ENCODE measurements around the gene GPR132. TPM values are rescaled to one million over a fixed set of nuclear protein-coding genes. Genes with fewer than 3 reads are reported as not detected.
A peak's percentile ranks its signal among the peaks of the same experiment; 100 is the strongest.

GPR132 gene
- total and polyA plus RNA-seq, 2 donors (not counting 1 experiment from before 2014, with no cell fraction given) = 38.6 to 54.5 TPM

DNA sequence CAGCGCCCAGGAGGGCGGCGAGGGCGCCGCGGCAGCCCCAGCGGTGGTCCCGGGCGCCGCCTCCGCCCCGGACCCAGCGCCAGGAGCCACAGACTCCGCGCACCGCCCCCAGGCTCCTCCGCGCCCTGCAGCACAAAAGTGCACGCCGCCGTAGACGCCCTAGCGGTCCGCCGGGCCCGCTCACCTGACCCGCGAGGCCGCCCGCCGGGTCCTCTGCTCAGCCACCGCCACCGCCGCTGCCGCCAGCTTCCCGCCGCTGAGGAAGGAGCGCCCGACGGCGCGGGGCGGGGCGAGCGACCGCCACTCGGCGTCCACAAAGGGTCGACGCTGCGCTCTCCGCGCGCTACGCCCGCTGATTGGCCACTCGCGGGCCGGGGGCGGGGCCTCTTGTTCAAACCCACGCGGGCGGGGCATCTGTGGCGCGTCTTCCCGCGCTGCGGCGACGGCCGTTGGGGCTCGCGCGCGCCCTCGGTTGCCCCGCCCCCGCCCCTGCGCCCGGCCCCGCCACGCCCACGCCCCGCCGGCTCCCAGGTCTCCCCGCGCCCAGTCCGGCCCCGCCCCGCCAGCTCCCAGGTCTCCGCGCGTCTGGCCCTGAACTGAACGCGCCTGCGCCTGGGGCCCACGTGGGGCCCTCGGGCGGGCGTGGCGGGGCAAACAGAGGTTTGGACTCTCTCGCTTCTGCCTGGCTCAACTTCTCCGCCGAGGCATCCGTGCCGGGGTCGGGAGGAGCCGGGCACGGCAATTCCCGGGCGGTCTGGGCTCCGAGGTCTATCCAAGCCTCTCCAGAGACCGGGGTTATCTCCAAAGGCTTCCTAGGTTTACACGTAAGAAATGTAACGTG lies 44.2 kb downstream of the GPR132 start, which contains the start of gene CDCA4:
TSS of gene CDCA4 (minus strand) at position 269 of the 841 bp plus-strand sequence. CDS start 9,154 bp downstream, outside the sequence.
- peaks cover 0 to 3% (median 0%) of the 10 kb centered on the region in 3 donors for H3K9me3 ChIP-seq (ENCODE audit: control extremely low read depth in 1 of 3, control insufficient read depth in 2 of 3, insufficient read depth in 1 of 3, low read length in 2 of 3)
- peaks cover 30% of the 10 kb centered on the region for H4K20me1 ChIP-seq (ENCODE audit: control insufficient read depth, insufficient read depth, low read length, poor library complexity, severe bottlenecking)
- ATAC-seq (ENCODE audit: low read depth) (peak; percentile 85), DNase-seq (peak; percentile 99)
- H3K4me3 Mint-ChIP-seq = peak within 1 kb of the TSS; percentile 94
- ChIA-PET POLR2A (interaction anchor here (0.8 to 1.7 kb wide), 4 partner anchors 36 to 378 kb away, joined by 3 to 14 read pairs (median 3); partner anchors contain the start of genes CLBA1, GPR132 and TEX22), CTCF (interaction anchor here (0.7 to 4.2 kb wide), 7 partner anchors 24 to 66 kb away, joined by 3 to 43 read pairs (median 4); partner anchors contain the start of gene CLBA1)
- H3K27ac Mint-ChIP-seq = peak within 1 kb of the TSS; percentile 92
- peaks cover 17 to 38% of the 10 kb centered on the region in 2 donors for H3K4me1 ChIP-seq (ENCODE audit: control insufficient read depth in 2 of 2, insufficient read depth in 2 of 2, low read length in 2 of 2)
- peak within 1 kb of the TSS; percentile 75 for H3K9ac ChIP-seq (ENCODE audit: low read length)
- no peaks in the 10 kb centered on the region for H3K9me3 Mint-ChIP-seq (ENCODE audit: insufficient read depth)
- peak within 1 kb of the TSS; percentile 91 for H3K4me2 ChIP-seq (replicated peaks; ENCODE audit: low read depth, low read length, poor library complexity, severe bottlenecking)
- H3K36me3 ChIP-seq (replicated peaks in 1 of 2; ENCODE audit: control extremely low read depth in 1 of 2, control insufficient read depth in 1 of 2, extremely low read depth in 1 of 2, insufficient read depth in 2 of 2, low read length in 1 of 2) = no peaks in the 10 kb centered on the region
- no peak for TF ChIP-seq EZH2 (IDR thresholded peaks at IDR 0.05; ENCODE audit: borderline replicate concordance, insufficient read depth, low read depth, low read length, poor library complexity, severe bottlenecking)
- TF ChIP-seq, protein P1, sequence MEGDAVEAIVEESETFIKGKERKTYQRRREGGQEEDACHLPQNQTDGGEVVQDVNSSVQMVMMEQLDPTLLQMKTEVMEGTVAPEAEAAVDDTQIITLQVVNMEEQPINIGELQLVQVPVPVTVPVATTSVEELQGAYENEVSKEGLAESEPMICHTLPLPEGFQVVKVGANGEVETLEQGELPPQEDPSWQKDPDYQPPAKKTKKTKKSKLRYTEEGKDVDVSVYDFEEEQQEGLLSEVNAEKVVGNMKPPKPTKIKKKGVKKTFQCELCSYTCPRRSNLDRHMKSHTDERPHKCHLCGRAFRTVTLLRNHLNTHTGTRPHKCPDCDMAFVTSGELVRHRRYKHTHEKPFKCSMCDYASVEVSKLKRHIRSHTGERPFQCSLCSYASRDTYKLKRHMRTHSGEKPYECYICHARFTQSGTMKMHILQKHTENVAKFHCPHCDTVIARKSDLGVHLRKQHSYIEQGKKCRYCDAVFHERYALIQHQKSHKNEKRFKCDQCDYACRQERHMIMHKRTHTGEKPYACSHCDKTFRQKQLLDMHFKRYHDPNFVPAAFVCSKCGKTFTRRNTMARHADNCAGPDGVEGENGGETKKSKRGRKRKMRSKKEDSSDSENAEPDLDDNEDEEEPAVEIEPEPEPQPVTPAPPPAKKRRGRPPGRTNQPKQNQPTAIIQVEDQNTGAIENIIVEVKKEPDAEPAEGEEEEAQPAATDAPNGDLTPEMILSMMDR (IDR thresholded peaks at IDR 0.05) = no peak
- intact Hi-C loops (cut with micrococcal nuclease) = loop anchor here (1.0 to 2.0 kb wide), 5 partner anchors 24 to 88 kb away; partner anchors contain the start of genes CLBA1 and GPR132
- peaks cover 58% of the 10 kb centered on the region for H3K4me1 Mint-ChIP-seq
- peak within 1 kb of the TSS; percentile 64 to 77 for H3K27ac ChIP-seq (ENCODE audit: low read length in 2 of 2)
- peak within 1 kb of the TSS; percentile 60 to 75 (median 68) for H3K4me3 ChIP-seq (ENCODE audit: control extremely low read depth in 1 of 5, extremely low read depth in 1 of 5, insufficient read depth in 1 of 5, low read depth in 2 of 5, low read length in 4 of 5)
- no peaks in the 10 kb centered on the region for H3K27me3 Mint-ChIP-seq
- peaks cover 50% of the 10 kb centered on the region for H3K79me2 ChIP-seq (ENCODE audit: control insufficient read depth, insufficient read depth, low read length)
- H2AFZ ChIP-seq (ENCODE audit: insufficient read depth, low read depth, low read length, poor library complexity, severe bottlenecking) = peak within 1 kb of the TSS; percentile 76
- under 1% methylated on average over 115 of the region's 115 CpGs for WGBS (ENCODE audit: insufficient coverage)
- H3K27me3 ChIP-seq (replicated peaks in 1 of 4; ENCODE audit: control extremely low read depth in 1 of 4, control insufficient read depth in 3 of 4, insufficient read depth in 4 of 4, low read length in 3 of 4) = no peaks in the 10 kb centered on the region
